OCI-LY7 (cell line): ENCODE data around the gene NSMF.

Experiments
- CTCF ChIP-seq: fragments of 200-600 bp; sonication (generic); conservative IDR thresholded peaks from 2 replicates; pipeline ENCODE4 v1.5.1; 2014; ENCODE audit warnings: mild to moderate bottlenecking, antibody characterized with exemption, low read length, moderate library complexity, mixed read lengths
- EZH2phosphoT487 ChIP-seq: fragments of 200-600 bp; sonication (generic); IDR thresholded peaks from 2 replicates; pipeline ENCODE4 v1.6.1; 2018; ENCODE audit warnings: low read depth, borderline replicate concordance, mild to moderate bottlenecking, mixed run types, antibody characterized with exemption, low read length, moderate library complexity, mixed read lengths

- TF ChIP-seq CTCF (no peak), EZH2phosphoT487 (no peak)
Observed at GRCh38 chr9:137496601-137497375, 37.7 kb upstream of the NSMF start.
